ENCODE results near the gene GGACT.

GRCh38 chr13:100526318-100527000, 62.1 kb downstream of the GGACT start:
- TF ChIP-seq ZNF350 (tag by site-specific recombination; IDR thresholded peaks at IDR 0.05) = no peak
- no peak for TF ChIP-seq EGR2 (tag by site-specific recombination; IDR thresholded peaks at IDR 0.05; ENCODE audit: low read depth)
- TF ChIP-seq, protein P1, sequence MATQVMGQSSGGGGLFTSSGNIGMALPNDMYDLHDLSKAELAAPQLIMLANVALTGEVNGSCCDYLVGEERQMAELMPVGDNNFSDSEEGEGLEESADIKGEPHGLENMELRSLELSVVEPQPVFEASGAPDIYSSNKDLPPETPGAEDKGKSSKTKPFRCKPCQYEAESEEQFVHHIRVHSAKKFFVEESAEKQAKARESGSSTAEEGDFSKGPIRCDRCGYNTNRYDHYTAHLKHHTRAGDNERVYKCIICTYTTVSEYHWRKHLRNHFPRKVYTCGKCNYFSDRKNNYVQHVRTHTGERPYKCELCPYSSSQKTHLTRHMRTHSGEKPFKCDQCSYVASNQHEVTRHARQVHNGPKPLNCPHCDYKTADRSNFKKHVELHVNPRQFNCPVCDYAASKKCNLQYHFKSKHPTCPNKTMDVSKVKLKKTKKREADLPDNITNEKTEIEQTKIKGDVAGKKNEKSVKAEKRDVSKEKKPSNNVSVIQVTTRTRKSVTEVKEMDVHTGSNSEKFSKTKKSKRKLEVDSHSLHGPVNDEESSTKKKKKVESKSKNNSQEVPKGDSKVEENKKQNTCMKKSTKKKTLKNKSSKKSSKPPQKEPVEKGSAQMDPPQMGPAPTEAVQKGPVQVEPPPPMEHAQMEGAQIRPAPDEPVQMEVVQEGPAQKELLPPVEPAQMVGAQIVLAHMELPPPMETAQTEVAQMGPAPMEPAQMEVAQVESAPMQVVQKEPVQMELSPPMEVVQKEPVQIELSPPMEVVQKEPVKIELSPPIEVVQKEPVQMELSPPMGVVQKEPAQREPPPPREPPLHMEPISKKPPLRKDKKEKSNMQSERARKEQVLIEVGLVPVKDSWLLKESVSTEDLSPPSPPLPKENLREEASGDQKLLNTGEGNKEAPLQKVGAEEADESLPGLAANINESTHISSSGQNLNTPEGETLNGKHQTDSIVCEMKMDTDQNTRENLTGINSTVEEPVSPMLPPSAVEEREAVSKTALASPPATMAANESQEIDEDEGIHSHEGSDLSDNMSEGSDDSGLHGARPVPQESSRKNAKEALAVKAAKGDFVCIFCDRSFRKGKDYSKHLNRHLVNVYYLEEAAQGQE (tag by site-specific recombination; IDR thresholded peaks at IDR 0.05) = no peak
- TF ChIP-seq PRDM2 (tag by site-specific recombination; IDR thresholded peaks at IDR 0.05; ENCODE audit: borderline replicate concordance) = no peak
- TF ChIP-seq, protein P2, sequence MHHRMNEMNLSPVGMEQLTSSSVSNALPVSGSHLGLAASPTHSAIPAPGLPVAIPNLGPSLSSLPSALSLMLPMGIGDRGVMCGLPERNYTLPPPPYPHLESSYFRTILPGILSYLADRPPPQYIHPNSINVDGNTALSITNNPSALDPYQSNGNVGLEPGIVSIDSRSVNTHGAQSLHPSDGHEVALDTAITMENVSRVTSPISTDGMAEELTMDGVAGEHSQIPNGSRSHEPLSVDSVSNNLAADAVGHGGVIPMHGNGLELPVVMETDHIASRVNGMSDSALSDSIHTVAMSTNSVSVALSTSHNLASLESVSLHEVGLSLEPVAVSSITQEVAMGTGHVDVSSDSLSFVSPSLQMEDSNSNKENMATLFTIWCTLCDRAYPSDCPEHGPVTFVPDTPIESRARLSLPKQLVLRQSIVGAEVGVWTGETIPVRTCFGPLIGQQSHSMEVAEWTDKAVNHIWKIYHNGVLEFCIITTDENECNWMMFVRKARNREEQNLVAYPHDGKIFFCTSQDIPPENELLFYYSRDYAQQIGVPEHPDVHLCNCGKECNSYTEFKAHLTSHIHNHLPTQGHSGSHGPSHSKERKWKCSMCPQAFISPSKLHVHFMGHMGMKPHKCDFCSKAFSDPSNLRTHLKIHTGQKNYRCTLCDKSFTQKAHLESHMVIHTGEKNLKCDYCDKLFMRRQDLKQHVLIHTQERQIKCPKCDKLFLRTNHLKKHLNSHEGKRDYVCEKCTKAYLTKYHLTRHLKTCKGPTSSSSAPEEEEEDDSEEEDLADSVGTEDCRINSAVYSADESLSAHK (tag by site-specific recombination; IDR thresholded peaks at IDR 0.05) = no peak
- no peak for TF ChIP-seq ZBTB1 (tag by site-specific recombination; IDR thresholded peaks at IDR 0.05)
- TF ChIP-seq ZNF747 (tag by site-specific recombination; IDR thresholded peaks at IDR 0.05) = no peak
- no peak for TF ChIP-seq ZBTB44 (tag by site-specific recombination; IDR thresholded peaks at IDR 0.05)
- TF ChIP-seq ZNF292 (tag by site-specific recombination; IDR thresholded peaks at IDR 0.05; ENCODE audit: borderline replicate concordance, low read depth) = no peak
- TF ChIP-seq ZNF274 (IDR thresholded peaks at IDR 0.05; ENCODE audit: low read length) = no peak
- no peak for TF ChIP-seq ZNF274 (tag by site-specific recombination; IDR thresholded peaks at IDR 0.05; ENCODE audit: borderline replicate concordance)
